Suprapubic skin (tissue), 4 donors: ENCODE data around the gene PRPF19. TPM values are rescaled to one million over a fixed set of nuclear protein-coding genes. Genes with fewer than 3 reads are reported as not detected.

Experiments used
- DNase-seq, 2 donors: peaks; one replicate each; pipeline ENCODE4 v3.0.0-alpha.2; 2019; ENCODE audit warnings: low spot score in 2 of 2
- H3K27ac ChIP-seq: fragments of 200-600 bp; sonication (generic); one replicate; pipeline ENCODE4 v1.5.1; 2019
- H3K27me3 ChIP-seq: fragments of 200-600 bp; sonication (generic); one replicate; pipeline ENCODE4 v1.5.1; 2019
- H3K36me3 ChIP-seq: fragments of 200-600 bp; sonication (generic); one replicate; pipeline ENCODE4 v1.5.1; 2019
- H3K4me1 ChIP-seq: fragments of 200-600 bp; sonication (generic); one replicate; pipeline ENCODE4 v1.5.1; 2019
- H3K4me3 ChIP-seq: fragments of 200-600 bp; sonication (generic); one replicate; pipeline ENCODE4 v1.5.1; 2019; ENCODE audit warnings: mild to moderate bottlenecking
- H3K9me3 ChIP-seq: fragments of 200-600 bp; sonication (generic); one replicate; pipeline ENCODE4 v1.5.1; 2019
- CTCF ChIP-seq, 2 donors: fragments of 200-600 bp in 1 of 2; fragments of 450-650 bp in 1 of 2; sonication (generic) in 1 of 2; IDR thresholded peaks; one replicate each; pipeline ENCODE4 v1.5.1; 2016 to 2019; ENCODE audit warnings: antibody characterized with exemption in 2 of 2, mild to moderate bottlenecking in 1 of 2, moderate library complexity in 1 of 2
- EP300 ChIP-seq: sonication (generic); formaldehyde crosslinking; IDR thresholded peaks from one replicate; pipeline ENCODE4 v1.6.1; 2017; ENCODE audit warnings: antibody characterized with exemption
- POLR2A ChIP-seq, 2 donors: fragments of 450-650 bp; IDR thresholded peaks; one replicate each; pipeline ENCODE4 v1.6.1; 2017; ENCODE audit warnings: antibody characterized with exemption in 2 of 2, mild to moderate bottlenecking in 2 of 2, moderate library complexity in 2 of 2
- POLR2AphosphoS5 ChIP-seq, 3 donors: sonication (generic); formaldehyde crosslinking; IDR thresholded peaks; one replicate each; pipeline ENCODE4 v1.6.1; 2017; ENCODE audit warnings: antibody characterized with exemption in 3 of 3
- WGBS: methylation state at CpG from one replicate; pipeline ENCODE4 v1.1.5; 2018; 5-methylcytosine and 5-hydroxymethylcytosine counted together
- total RNA-seq, 4 donors: library from RNA; depleted of rRNA; stranded (reverse); fragments of >200 nt; gene quantifications; one replicate each; pipeline ENCODE4 v1.1.0, GENCODE V29; 2016

Gene PRPF19
- total RNA-seq, 4 donors from 2014 or later: 101 to 153 (median 116) TPM

GRCh38 chr11:60934790-60935605 is 28.6 kb upstream of the PRPF19 start:
- Histone ChIP-seq H3K9me3 (no peaks in the 10 kb centered on the region), H3K27ac (no peak overlapping the region), H3K4me3 (no peak overlapping the region), H3K36me3 (peaks cover 14% of the 10 kb centered on the region), H3K4me1 (no peaks in the 10 kb centered on the region), H3K27me3 (no peaks in the 10 kb centered on the region)
- no peak for DNase-seq
- WGBS: 87% methylated on average over 21 of the region's 21 CpGs
- TF ChIP-seq CTCF (IDR thresholded peaks at IDR 0.05) (no peak), EP300 (no peak), POLR2AphosphoS5 (IDR thresholded peaks at IDR 0.05) (no peak), POLR2A (IDR thresholded peaks at IDR 0.05) (no peak)

- Histone ChIP-seq H3K4me3 (no peak overlapping the region), H3K4me1 (no peaks in the 10 kb centered on the region), H3K9me3 (no peaks in the 10 kb centered on the region), H3K27me3 (no peaks in the 10 kb centered on the region), H3K36me3 (peaks cover 14% of the 10 kb centered on the region), H3K27ac (no peak overlapping the region)
- 91% methylated on average over 39 of the region's 57 CpGs for WGBS
- no peak for DNase-seq
- no peak for TF ChIP-seq POLR2AphosphoS5 (IDR thresholded peaks at IDR 0.05)
- no peak for TF ChIP-seq EP300
- no peak for TF ChIP-seq POLR2A (IDR thresholded peaks at IDR 0.05)
- no peak for TF ChIP-seq CTCF (IDR thresholded peaks at IDR 0.05)
Measured at GRCh38 chr11:60934124-60934789, 27.9 kb upstream of the PRPF19 start.

- TF ChIP-seq POLR2AphosphoS5 (IDR thresholded peaks at IDR 0.05) (no peak), EP300 (no peak), CTCF (IDR thresholded peaks at IDR 0.05) (no peak), POLR2A (IDR thresholded peaks at IDR 0.05) (no peak)
- no peaks in the 10 kb centered on the region for H3K9me3 ChIP-seq
- WGBS: 92% methylated on average over 26 of the region's 37 CpGs
- DNase-seq: no peak
- no peaks in the 10 kb centered on the region for H3K27me3 ChIP-seq
- no peak overlapping the region for H3K4me3 ChIP-seq
- H3K36me3 ChIP-seq: peaks cover 12% of the 10 kb centered on the region
- H3K4me1 ChIP-seq: no peaks in the 10 kb centered on the region
- no peak overlapping the region for H3K27ac ChIP-seq
Measured at GRCh38 chr11:60933416-60934123, 27.2 kb upstream of the PRPF19 start.

- no peaks in the 10 kb centered on the region for H3K27me3 ChIP-seq
- no peak overlapping the region for H3K4me3 ChIP-seq
- peaks cover 6% of the 10 kb centered on the region for H3K36me3 ChIP-seq
- no peaks in the 10 kb centered on the region for H3K9me3 ChIP-seq
- DNase-seq: peak in 1 of 2 donors; percentile 32
- H3K4me1 ChIP-seq: no peaks in the 10 kb centered on the region
- H3K27ac ChIP-seq: no peak overlapping the region
- WGBS: 69% methylated on average over 5 of the region's 5 CpGs
- TF ChIP-seq POLR2AphosphoS5 (IDR thresholded peaks at IDR 0.05) (no peak), CTCF (IDR thresholded peaks at IDR 0.05) (no peak), POLR2A (IDR thresholded peaks at IDR 0.05) (no peak), EP300 (no peak)
Measured at GRCh38 chr11:60932605-60933356, 26.4 kb upstream of the PRPF19 start.
